Ishikawa (cell line): ENCODE data around the gene CTTN.

Experiments
- CEBPB ChIP-seq: IDR thresholded peaks from 2 replicates; pipeline ENCODE4 v1.6.1; 2012
- CREB1 ChIP-seq: IDR thresholded peaks from 2 replicates; pipeline ENCODE4 v1.6.1; 2012; ENCODE audit warnings: low read depth
- EGR1 ChIP-seq: IDR thresholded peaks from 2 replicates; pipeline ENCODE4 v1.6.1; 2012
- EP300 ChIP-seq: IDR thresholded peaks from 2 replicates; pipeline ENCODE4 v1.6.1; 2012; ENCODE audit warnings: borderline replicate concordance
- FOXM1 ChIP-seq: IDR thresholded peaks from 2 replicates; pipeline ENCODE4 v1.6.1; 2012; ENCODE audit warnings: low read depth, borderline replicate concordance
- NFIC ChIP-seq: IDR thresholded peaks from 2 replicates; pipeline ENCODE4 v1.6.1; 2012
- RAD21 ChIP-seq: IDR thresholded peaks from 2 replicates; pipeline ENCODE4 v1.6.1; 2012; ENCODE audit warnings: low read depth
- TAF1 ChIP-seq: IDR thresholded peaks from 2 replicates; pipeline ENCODE4 v1.6.1; 2012; ENCODE audit warnings: low read depth, mild to moderate bottlenecking
- TCF12 ChIP-seq: IDR thresholded peaks from 2 replicates; pipeline ENCODE4 v1.6.1; 2012; ENCODE audit warnings: low read depth
- TEAD4 ChIP-seq: IDR thresholded peaks from 2 replicates; pipeline ENCODE4 v1.6.1; 2012
- YY1 ChIP-seq: IDR thresholded peaks from 2 replicates; pipeline ENCODE4 v1.6.1; 2012; ENCODE audit warnings: low read depth
- ZBTB7A ChIP-seq: IDR thresholded peaks from 2 replicates; pipeline ENCODE4 v1.6.1; 2012; ENCODE audit warnings: low read depth
- TF ChIP-seq, protein P1 (sequence below): IDR thresholded peaks from 2 replicates; pipeline ENCODE4 v1.6.1; 2012
- TF ChIP-seq, protein P2 (sequence below): IDR thresholded peaks from 2 replicates; pipeline ENCODE4 v1.6.1; 2012
- TF ChIP-seq, protein P3 (sequence below): IDR thresholded peaks from 2 replicates; pipeline ENCODE4 v1.6.1; 2012; ENCODE audit warnings: low read depth, mild to moderate bottlenecking

The CTTN gene

GRCh38 chr11:70481625-70482528, 83.5 kb downstream of the CTTN start:
- TF ChIP-seq CREB1 (no peak), NFIC (peak; percentile 61), TCF12 (peak; percentile 58; the same call in 1 of the 2 replicates), FOXM1 (no peak), EP300 (peak; percentile 34; the same call in 1 of the 2 replicates), TEAD4 (peak; percentile 30)
- TF ChIP-seq, protein P1, sequence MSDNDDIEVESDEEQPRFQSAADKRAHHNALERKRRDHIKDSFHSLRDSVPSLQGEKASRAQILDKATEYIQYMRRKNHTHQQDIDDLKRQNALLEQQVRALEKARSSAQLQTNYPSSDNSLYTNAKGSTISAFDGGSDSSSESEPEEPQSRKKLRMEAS: no peak

GRCh38 chr11:70482529-70482917, 84.2 kb downstream of the CTTN start:
- TF ChIP-seq CEBPB (no peak), NFIC (no peak), YY1 (no peak), ZBTB7A (0 out of 2 replicates have a peak, but pooled peaks have one; percentile 27)

- peak; percentile 37; the same call in 1 of the 2 replicates for TF ChIP-seq TEAD4
- no peak for TF ChIP-seq ZBTB7A
- TF ChIP-seq NFIC: no peak; the same call in 1 of the 2 replicates
- no peak for TF ChIP-seq CREB1
- TF ChIP-seq, protein P2, sequence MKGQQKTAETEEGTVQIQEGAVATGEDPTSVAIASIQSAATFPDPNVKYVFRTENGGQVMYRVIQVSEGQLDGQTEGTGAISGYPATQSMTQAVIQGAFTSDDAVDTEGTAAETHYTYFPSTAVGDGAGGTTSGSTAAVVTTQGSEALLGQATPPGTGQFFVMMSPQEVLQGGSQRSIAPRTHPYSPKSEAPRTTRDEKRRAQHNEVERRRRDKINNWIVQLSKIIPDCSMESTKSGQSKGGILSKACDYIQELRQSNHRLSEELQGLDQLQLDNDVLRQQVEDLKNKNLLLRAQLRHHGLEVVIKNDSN: no peak
- TF ChIP-seq RAD21: peak; percentile 47
- no peak for TF ChIP-seq CEBPB
- TF ChIP-seq, protein P1: 0 out of 2 replicates have a peak, but pooled peaks have one; percentile 24
- TF ChIP-seq TCF12: peak; percentile 60; the same call in 1 of the 2 replicates
- no peak for TF ChIP-seq EGR1
- TF ChIP-seq EP300: peak; percentile 42; the same call in 1 of the 2 replicates
Measured at GRCh38 chr11:70483077-70483861, 84.9 kb downstream of the CTTN start.

DNA sequence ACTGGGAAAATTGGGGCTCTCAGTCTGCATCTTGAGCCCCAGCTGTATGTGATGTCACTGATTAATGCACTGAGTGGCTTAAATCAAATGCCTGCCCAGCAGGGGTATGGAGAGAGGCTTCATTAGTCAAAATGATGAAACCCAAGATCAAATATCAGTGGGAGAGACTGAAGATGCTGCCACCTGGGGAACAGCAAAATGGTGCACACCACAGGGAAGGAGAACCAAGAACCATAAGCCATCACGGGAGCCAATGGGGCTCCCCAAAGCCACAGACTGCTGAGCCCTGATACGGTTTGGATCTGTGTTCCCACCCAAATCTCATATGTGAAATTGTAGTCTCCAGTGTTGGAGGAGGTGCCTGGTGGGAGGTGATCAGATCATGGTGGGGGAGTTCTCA, 85.6 kb downstream of the CTTN start:
- TF ChIP-seq TEAD4 (no peak), RAD21 (no peak), EP300 (no peak), TAF1 (no peak), CEBPB (no peak), CREB1 (no peak), TCF12 (no peak), FOXM1 (no peak), ZBTB7A (no peak), EGR1 (no peak), NFIC (no peak), YY1 (no peak)
- TF ChIP-seq, protein P2: no peak
- TF ChIP-seq, protein P1: no peak
- TF ChIP-seq, protein P3, sequence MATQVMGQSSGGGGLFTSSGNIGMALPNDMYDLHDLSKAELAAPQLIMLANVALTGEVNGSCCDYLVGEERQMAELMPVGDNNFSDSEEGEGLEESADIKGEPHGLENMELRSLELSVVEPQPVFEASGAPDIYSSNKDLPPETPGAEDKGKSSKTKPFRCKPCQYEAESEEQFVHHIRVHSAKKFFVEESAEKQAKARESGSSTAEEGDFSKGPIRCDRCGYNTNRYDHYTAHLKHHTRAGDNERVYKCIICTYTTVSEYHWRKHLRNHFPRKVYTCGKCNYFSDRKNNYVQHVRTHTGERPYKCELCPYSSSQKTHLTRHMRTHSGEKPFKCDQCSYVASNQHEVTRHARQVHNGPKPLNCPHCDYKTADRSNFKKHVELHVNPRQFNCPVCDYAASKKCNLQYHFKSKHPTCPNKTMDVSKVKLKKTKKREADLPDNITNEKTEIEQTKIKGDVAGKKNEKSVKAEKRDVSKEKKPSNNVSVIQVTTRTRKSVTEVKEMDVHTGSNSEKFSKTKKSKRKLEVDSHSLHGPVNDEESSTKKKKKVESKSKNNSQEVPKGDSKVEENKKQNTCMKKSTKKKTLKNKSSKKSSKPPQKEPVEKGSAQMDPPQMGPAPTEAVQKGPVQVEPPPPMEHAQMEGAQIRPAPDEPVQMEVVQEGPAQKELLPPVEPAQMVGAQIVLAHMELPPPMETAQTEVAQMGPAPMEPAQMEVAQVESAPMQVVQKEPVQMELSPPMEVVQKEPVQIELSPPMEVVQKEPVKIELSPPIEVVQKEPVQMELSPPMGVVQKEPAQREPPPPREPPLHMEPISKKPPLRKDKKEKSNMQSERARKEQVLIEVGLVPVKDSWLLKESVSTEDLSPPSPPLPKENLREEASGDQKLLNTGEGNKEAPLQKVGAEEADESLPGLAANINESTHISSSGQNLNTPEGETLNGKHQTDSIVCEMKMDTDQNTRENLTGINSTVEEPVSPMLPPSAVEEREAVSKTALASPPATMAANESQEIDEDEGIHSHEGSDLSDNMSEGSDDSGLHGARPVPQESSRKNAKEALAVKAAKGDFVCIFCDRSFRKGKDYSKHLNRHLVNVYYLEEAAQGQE: no peak

GRCh38 chr11:70485326-70486025, 87.1 kb downstream of the CTTN start:
- no peak for TF ChIP-seq TAF1
- no peak for TF ChIP-seq RAD21
- no peak for TF ChIP-seq ZBTB7A
- TF ChIP-seq, protein P1: no peak
- no peak for TF ChIP-seq YY1
- no peak for TF ChIP-seq NFIC
- TF ChIP-seq CEBPB: no peak
- TF ChIP-seq, protein P3: no peak
- TF ChIP-seq, protein P2: no peak
- no peak for TF ChIP-seq CREB1
- TF ChIP-seq EP300: no peak
- TF ChIP-seq EGR1: no peak
- no peak for TF ChIP-seq TCF12
- no peak for TF ChIP-seq TEAD4
- TF ChIP-seq FOXM1: no peak
